Parathyroid adenoma (tissue), 2 donors: Measurements from ENCODE around the gene GPC6.

Source experiments
- H2AFZ ChIP-seq: fragments of 300-600 bp; sonication (generic); one replicate; pipeline ENCODE4 v1.7.0; 2017; ENCODE audit warnings: antibody characterized with exemption, mild to moderate bottlenecking
- H3K27ac ChIP-seq: fragments of 300-600 bp; sonication (generic); one replicate; pipeline ENCODE4 v1.7.0; 2017
- H3K27me3 ChIP-seq: fragments of 300-600 bp; sonication (generic); one replicate; pipeline ENCODE4 v1.7.0; 2017; ENCODE audit warnings: low read length; ENCODE audit not compliant: control insufficient read depth, insufficient read depth
- H3K36me3 ChIP-seq: fragments of 300-600 bp; sonication (generic); one replicate; pipeline ENCODE4 v1.7.0; 2017; ENCODE audit warnings: low read length; ENCODE audit not compliant: control insufficient read depth, insufficient read depth
- H3K4me1 ChIP-seq: fragments of 300-600 bp; sonication (generic); one replicate; pipeline ENCODE4 v1.7.0; 2017; ENCODE audit warnings: control low read depth
- H3K4me2 ChIP-seq: fragments of 300-600 bp; sonication (generic); one replicate; pipeline ENCODE4 v1.7.0; 2017; ENCODE audit warnings: low read length
- H3K4me3 ChIP-seq: fragments of 300-600 bp; sonication (generic); one replicate; pipeline ENCODE4 v1.7.0; 2017; ENCODE audit warnings: low read depth, low read length
- H3K79me2 ChIP-seq: fragments of 300-600 bp; sonication (generic); one replicate; pipeline ENCODE4 v1.7.0; 2017; ENCODE audit warnings: control low read depth
- H3K9ac ChIP-seq: fragments of 300-600 bp; sonication (generic); one replicate; pipeline ENCODE4 v1.7.0; 2017; ENCODE audit warnings: mild to moderate bottlenecking
- H3K9me3 ChIP-seq: fragments of 300-600 bp; sonication (generic); one replicate; pipeline ENCODE4 v1.7.0; 2017; ENCODE audit warnings: low read length; ENCODE audit not compliant: control insufficient read depth
- CTCF ChIP-seq: fragments of 300-600 bp; sonication (generic); IDR thresholded peaks from one replicate; pipeline ENCODE4 v1.7.0; 2017; ENCODE audit warnings: antibody characterized with exemption, mild to moderate bottlenecking
- donor health status: primary hyperparathyroidism.

The GPC6 gene

GRCh38 chr13:93967286-93967685 is 740.7 kb downstream of the GPC6 start:
- H2AFZ ChIP-seq, result no peak overlapping the region
- H3K9me3 ChIP-seq, result no peaks in the 10 kb centered on the region
- TF ChIP-seq CTCF, result no peak
- H3K27ac ChIP-seq, result no peak overlapping the region
- no peak overlapping the region for H3K9ac ChIP-seq
- no peak overlapping the region for H3K4me3 ChIP-seq
- no peaks in the 10 kb centered on the region for H3K4me1 ChIP-seq
- H3K27me3 ChIP-seq, result no peaks in the 10 kb centered on the region
- no peaks in the 10 kb centered on the region for H3K36me3 ChIP-seq
- H3K79me2 ChIP-seq, result no peaks in the 10 kb centered on the region
- no peak overlapping the region for H3K4me2 ChIP-seq

GRCh38 chr13:93975242-93975641 is 748.6 kb downstream of the GPC6 start:
- Histone ChIP-seq H3K4me1 (no peaks in the 10 kb centered on the region), H3K9me3 (no peaks in the 10 kb centered on the region), H2AFZ (no peak overlapping the region), H3K27ac (no peak overlapping the region), H3K4me3 (no peak overlapping the region), H3K36me3 (no peaks in the 10 kb centered on the region), H3K79me2 (no peaks in the 10 kb centered on the region), H3K27me3 (no peaks in the 10 kb centered on the region), H3K9ac (no peak overlapping the region), H3K4me2 (no peak overlapping the region)
- TF ChIP-seq CTCF, result no peak

GRCh38 chr13:93976528-93976927 is 749.9 kb downstream of the GPC6 start:
- Histone ChIP-seq H3K9me3 (no peaks in the 10 kb centered on the region), H3K27me3 (no peaks in the 10 kb centered on the region), H3K4me1 (no peaks in the 10 kb centered on the region), H3K4me2 (no peak overlapping the region), H3K9ac (no peak overlapping the region), H3K79me2 (no peaks in the 10 kb centered on the region), H3K27ac (no peak overlapping the region), H2AFZ (no peak overlapping the region), H3K36me3 (no peaks in the 10 kb centered on the region), H3K4me3 (no peak overlapping the region)
- TF ChIP-seq CTCF, result no peak

- no peaks in the 10 kb centered on the region for H3K9me3 ChIP-seq
- no peak for TF ChIP-seq CTCF
- H2AFZ ChIP-seq, result no peak overlapping the region
- H3K27ac ChIP-seq, result no peak overlapping the region
- H3K4me3 ChIP-seq, result no peak overlapping the region
- no peaks in the 10 kb centered on the region for H3K27me3 ChIP-seq
- no peak overlapping the region for H3K9ac ChIP-seq
- H3K79me2 ChIP-seq, result no peaks in the 10 kb centered on the region
- H3K4me1 ChIP-seq, result no peaks in the 10 kb centered on the region
- H3K36me3 ChIP-seq, result no peaks in the 10 kb centered on the region
- H3K4me2 ChIP-seq, result no peak overlapping the region
These were observed 751.4 kb downstream of the GPC6 start for GRCh38 chr13:93977986-93978385.

GRCh38 chr13:93981426-93981977 is 754.9 kb downstream of the GPC6 start:
- Histone ChIP-seq H3K4me2 (no peak overlapping the region), H3K36me3 (no peaks in the 10 kb centered on the region), H3K27ac (no peak overlapping the region), H3K4me3 (no peak overlapping the region), H3K9me3 (no peaks in the 10 kb centered on the region), H3K27me3 (no peaks in the 10 kb centered on the region), H2AFZ (no peak overlapping the region), H3K9ac (no peak overlapping the region), H3K79me2 (no peaks in the 10 kb centered on the region), H3K4me1 (no peaks in the 10 kb centered on the region)
- TF ChIP-seq CTCF, result no peak
